Measurements from ENCODE around the gene ULK3. TPM values are rescaled to one million over a fixed set of nuclear protein-coding genes. Genes with fewer than 3 reads are reported as not detected.

The ULK3 gene
- total RNA-seq, 1 donor from 2014 or later = 18.3 TPM

- Histone ChIP-seq H3K27ac (ENCODE audit: low read depth, low read length) (no peak overlapping the region), H3K9me3 (ENCODE audit: control insufficient read depth in 3 of 3, low read length in 3 of 3) (no peaks in the 10 kb centered on the region), H3K9ac (ENCODE audit: low read depth in 1 of 3, low read length in 3 of 3) (no peak overlapping the region), H3K36me3 (ENCODE audit: control insufficient read depth in 3 of 3, insufficient read depth in 3 of 3, low read length in 3 of 3) (no peaks in the 10 kb centered on the region), H3K4me3 (ENCODE audit: low read length in 3 of 3) (no peak overlapping the region), H3K4me1 (ENCODE audit: control insufficient read depth in 3 of 3, insufficient read depth in 3 of 3, low read length in 3 of 3) (peaks cover 5 to 31% (median 29%) of the 10 kb centered on the region in 3 donors), H3K27me3 (ENCODE audit: control insufficient read depth in 3 of 3, insufficient read depth in 3 of 3, low read length in 3 of 3) (peaks cover 23 to 26% (median 26%) of the 10 kb centered on the region in 3 donors)
These were observed 14.1 kb downstream of the ULK3 start for GRCh38 chr15:74828835-74829234.

GRCh38 chr15:74827614-74828013 lies 15.3 kb downstream of the ULK3 start:
- no peaks in the 10 kb centered on the region for H3K36me3 ChIP-seq (ENCODE audit: control insufficient read depth in 3 of 3, insufficient read depth in 3 of 3, low read length in 3 of 3)
- no peak overlapping the region for H3K9ac ChIP-seq (ENCODE audit: low read depth in 1 of 3, low read length in 3 of 3)
- no peaks in the 10 kb centered on the region for H3K9me3 ChIP-seq (ENCODE audit: control insufficient read depth in 3 of 3, low read length in 3 of 3)
- peaks cover 5 to 24% (median 22%) of the 10 kb centered on the region in 3 donors for H3K4me1 ChIP-seq (ENCODE audit: control insufficient read depth in 3 of 3, insufficient read depth in 3 of 3, low read length in 3 of 3)
- H3K4me3 ChIP-seq (ENCODE audit: low read length in 3 of 3) = no peak overlapping the region
- peaks cover 23 to 27% (median 26%) of the 10 kb centered on the region in 3 donors for H3K27me3 ChIP-seq (ENCODE audit: control insufficient read depth in 3 of 3, insufficient read depth in 3 of 3, low read length in 3 of 3)
- H3K27ac ChIP-seq (ENCODE audit: low read depth, low read length) = no peak overlapping the region

GRCh38 chr15:74826921-74827320 lies 16.0 kb downstream of the ULK3 start:
- H3K9ac ChIP-seq (ENCODE audit: low read depth in 1 of 3, low read length in 3 of 3) = no peak overlapping the region
- H3K4me3 ChIP-seq (ENCODE audit: low read length in 3 of 3) = no peak overlapping the region
- H3K27me3 ChIP-seq (ENCODE audit: control insufficient read depth in 3 of 3, insufficient read depth in 3 of 3, low read length in 3 of 3) = peaks cover 23 to 27% (median 26%) of the 10 kb centered on the region in 3 donors
- no peak overlapping the region for H3K27ac ChIP-seq (ENCODE audit: low read depth, low read length)
- no peaks in the 10 kb centered on the region for H3K9me3 ChIP-seq (ENCODE audit: control insufficient read depth in 3 of 3, low read length in 3 of 3)
- no peaks in the 10 kb centered on the region for H3K36me3 ChIP-seq (ENCODE audit: control insufficient read depth in 3 of 3, insufficient read depth in 3 of 3, low read length in 3 of 3)
- peaks cover 2 to 17% (median 15%) of the 10 kb centered on the region in 3 donors for H3K4me1 ChIP-seq (ENCODE audit: control insufficient read depth in 3 of 3, insufficient read depth in 3 of 3, low read length in 3 of 3)

GRCh38 chr15:74826364-74826819 lies 16.6 kb downstream of the ULK3 start, which contains the start of gene CPLX3:
Gene CPLX3 (plus strand): TSS chr15:74826627. CDS start chr15:74826704, 77 bp downstream.
- Histone ChIP-seq H3K27ac (ENCODE audit: low read depth, low read length) (no peak within 1 kb of the TSS), H3K4me1 (ENCODE audit: control insufficient read depth in 3 of 3, insufficient read depth in 3 of 3, low read length in 3 of 3) (peaks cover 0 to 12% (median 11%) of the 10 kb centered on the region in 3 donors), H3K9ac (ENCODE audit: low read depth in 1 of 3, low read length in 3 of 3) (no peak within 1 kb of the TSS), H3K27me3 (ENCODE audit: control insufficient read depth in 3 of 3, insufficient read depth in 3 of 3, low read length in 3 of 3) (peaks cover 23 to 27% (median 26%) of the 10 kb centered on the region in 3 donors), H3K9me3 (ENCODE audit: control insufficient read depth in 3 of 3, low read length in 3 of 3) (no peaks in the 10 kb centered on the region), H3K36me3 (ENCODE audit: control insufficient read depth in 3 of 3, insufficient read depth in 3 of 3, low read length in 3 of 3) (no peaks in the 10 kb centered on the region), H3K4me3 (ENCODE audit: low read length in 3 of 3) (no peak within 1 kb of the TSS)

GRCh38 chr15:74825866-74826265 lies 17.1 kb downstream of the ULK3 start:
- no peak overlapping the region for H3K4me3 ChIP-seq (ENCODE audit: low read length in 3 of 3)
- no peaks in the 10 kb centered on the region for H3K36me3 ChIP-seq (ENCODE audit: control insufficient read depth in 3 of 3, insufficient read depth in 3 of 3, low read length in 3 of 3)
- peaks cover 23 to 27% (median 26%) of the 10 kb centered on the region in 3 donors for H3K27me3 ChIP-seq (ENCODE audit: control insufficient read depth in 3 of 3, insufficient read depth in 3 of 3, low read length in 3 of 3)
- H3K9me3 ChIP-seq (ENCODE audit: control insufficient read depth in 3 of 3, low read length in 3 of 3) = no peaks in the 10 kb centered on the region
- H3K4me1 ChIP-seq (ENCODE audit: control insufficient read depth in 3 of 3, insufficient read depth in 3 of 3, low read length in 3 of 3) = peaks cover 0 to 6% (median 6%) of the 10 kb centered on the region in 3 donors
- no peak overlapping the region for H3K27ac ChIP-seq (ENCODE audit: low read depth, low read length)
- H3K9ac ChIP-seq (ENCODE audit: low read depth in 1 of 3, low read length in 3 of 3) = no peak overlapping the region

GRCh38 chr15:74824976-74825375 lies 18.0 kb downstream of the ULK3 start:
- no peak overlapping the region for H3K4me3 ChIP-seq (ENCODE audit: low read length in 3 of 3)
- no peak overlapping the region for H3K9ac ChIP-seq (ENCODE audit: low read depth in 1 of 3, low read length in 3 of 3)
- no peak overlapping the region for H3K27ac ChIP-seq (ENCODE audit: low read depth, low read length)
- no peaks in the 10 kb centered on the region for H3K36me3 ChIP-seq (ENCODE audit: control insufficient read depth in 3 of 3, insufficient read depth in 3 of 3, low read length in 3 of 3)
- no peaks in the 10 kb centered on the region for H3K9me3 ChIP-seq (ENCODE audit: control insufficient read depth in 3 of 3, low read length in 3 of 3)
- H3K4me1 ChIP-seq (ENCODE audit: control insufficient read depth in 3 of 3, insufficient read depth in 3 of 3, low read length in 3 of 3) = no peaks in the 10 kb centered on the region
- H3K27me3 ChIP-seq (ENCODE audit: control insufficient read depth in 3 of 3, insufficient read depth in 3 of 3, low read length in 3 of 3) = peaks cover 23 to 27% (median 26%) of the 10 kb centered on the region in 3 donors

GRCh38 chr15:74823324-74823723 lies 19.6 kb downstream of the ULK3 start:
- H3K27ac ChIP-seq (ENCODE audit: low read depth, low read length) = no peak overlapping the region
- H3K27me3 ChIP-seq (ENCODE audit: control insufficient read depth in 3 of 3, insufficient read depth in 3 of 3, low read length in 3 of 3) = peaks cover 22 to 26% (median 23%) of the 10 kb centered on the region in 3 donors
- no peak overlapping the region for H3K4me3 ChIP-seq (ENCODE audit: low read length in 3 of 3)
- H3K4me1 ChIP-seq (ENCODE audit: control insufficient read depth in 3 of 3, insufficient read depth in 3 of 3, low read length in 3 of 3) = peaks cover 0 to 3% (median 0%) of the 10 kb centered on the region in 3 donors
- H3K9me3 ChIP-seq (ENCODE audit: control insufficient read depth in 3 of 3, low read length in 3 of 3) = no peaks in the 10 kb centered on the region
- no peaks in the 10 kb centered on the region for H3K36me3 ChIP-seq (ENCODE audit: control insufficient read depth in 3 of 3, insufficient read depth in 3 of 3, low read length in 3 of 3)
- no peak overlapping the region for H3K9ac ChIP-seq (ENCODE audit: low read depth in 1 of 3, low read length in 3 of 3)

- Histone ChIP-seq H3K9ac (ENCODE audit: low read depth in 1 of 3, low read length in 3 of 3) (no peak overlapping the region), H3K36me3 (ENCODE audit: control insufficient read depth in 3 of 3, insufficient read depth in 3 of 3, low read length in 3 of 3) (no peaks in the 10 kb centered on the region), H3K27ac (ENCODE audit: low read depth, low read length) (no peak overlapping the region), H3K27me3 (ENCODE audit: control insufficient read depth in 3 of 3, insufficient read depth in 3 of 3, low read length in 3 of 3) (peaks cover 11 to 17% (median 15%) of the 10 kb centered on the region in 3 donors), H3K4me1 (ENCODE audit: control insufficient read depth in 3 of 3, insufficient read depth in 3 of 3, low read length in 3 of 3) (peaks cover 3 to 12% (median 4%) of the 10 kb centered on the region in 3 donors), H3K9me3 (ENCODE audit: control insufficient read depth in 3 of 3, low read length in 3 of 3) (no peaks in the 10 kb centered on the region), H3K4me3 (ENCODE audit: low read length in 3 of 3) (no peak overlapping the region)
These were observed 20.7 kb downstream of the ULK3 start for GRCh38 chr15:74822233-74822632.

- Histone ChIP-seq H3K4me3 (ENCODE audit: low read length in 3 of 3) (no peak overlapping the region), H3K36me3 (ENCODE audit: control insufficient read depth in 3 of 3, insufficient read depth in 3 of 3, low read length in 3 of 3) (no peaks in the 10 kb centered on the region), H3K27me3 (ENCODE audit: control insufficient read depth in 3 of 3, insufficient read depth in 3 of 3, low read length in 3 of 3) (peaks cover 7 to 12% (median 11%) of the 10 kb centered on the region in 3 donors), H3K9me3 (ENCODE audit: control insufficient read depth in 3 of 3, low read length in 3 of 3) (no peaks in the 10 kb centered on the region), H3K4me1 (ENCODE audit: control insufficient read depth in 3 of 3, insufficient read depth in 3 of 3, low read length in 3 of 3) (peaks cover 6 to 17% (median 8%) of the 10 kb centered on the region in 3 donors), H3K9ac (ENCODE audit: low read depth in 1 of 3, low read length in 3 of 3) (no peak overlapping the region), H3K27ac (ENCODE audit: low read depth, low read length) (no peak overlapping the region)
These were observed 21.2 kb downstream of the ULK3 start for GRCh38 chr15:74821790-74822158.

GRCh38 chr15:74821091-74821789 lies 21.7 kb downstream of the ULK3 start:
- Histone ChIP-seq H3K9me3 (ENCODE audit: control insufficient read depth in 3 of 3, low read length in 3 of 3) (no peaks in the 10 kb centered on the region), H3K27me3 (ENCODE audit: control insufficient read depth in 3 of 3, insufficient read depth in 3 of 3, low read length in 3 of 3) (peaks cover 4 to 12% (median 8%) of the 10 kb centered on the region in 3 donors), H3K36me3 (ENCODE audit: control insufficient read depth in 3 of 3, insufficient read depth in 3 of 3, low read length in 3 of 3) (no peaks in the 10 kb centered on the region), H3K27ac (ENCODE audit: low read depth, low read length) (no peak overlapping the region), H3K9ac (ENCODE audit: low read depth in 1 of 3, low read length in 3 of 3) (no peak overlapping the region), H3K4me3 (ENCODE audit: low read length in 3 of 3) (no peak overlapping the region), H3K4me1 (ENCODE audit: control insufficient read depth in 3 of 3, insufficient read depth in 3 of 3, low read length in 3 of 3) (peaks cover 6 to 20% (median 9%) of the 10 kb centered on the region in 3 donors)

Measured in skeletal muscle tissue (tissue), 4 donors.